OCI-LY7 (cell line): ENCODE results near the gene GMDS. TPM values are rescaled to one million over a fixed set of nuclear protein-coding genes. Genes with fewer than 3 reads are reported as not detected.

Source experiments
- BruUV-seq: library from RNA; stranded (reverse); fragments of 400-500 nt; replicated peaks from 2 replicates; lab custom pipeline; 2021; lab: Mats Ljungman, UMichigan
- CTCF ChIA-PET: fragments of 300-600 bp; sonication (Branson Sonifier 250); formaldehyde crosslinking; loops from one replicate; lab custom pipeline; 2022; ENCODE audit warnings: antibody characterized with exemption; ENCODE audit not compliant: unreplicated experiment; lab: Charles Lee
- POLR2A ChIA-PET: fragments of 300-600 bp; sonication (Branson Sonifier 250); formaldehyde crosslinking; loops from one replicate; lab custom pipeline; 2022; ENCODE audit warnings: antibody characterized with exemption; lab: Charles Lee
- DNase-seq: peaks from one replicate; pipeline ENCODE4 v3.0.0-alpha.2; 2015; ENCODE audit warnings: low spot score
- H2AFZ ChIP-seq: fragments of 200-600 bp; sonication (generic), shearing (Covaris generic); 2 replicates; pipeline ENCODE4 v1.6.1; 2014; ENCODE audit warnings: mild to moderate bottlenecking, antibody characterized with exemption, low read length, moderate library complexity
- H3K27ac ChIP-seq: fragments of 200-600 bp; sonication (generic); 2 replicates; pipeline ENCODE4 v1.5.1; 2014; ENCODE audit warnings: mixed run types, low read depth, mild to moderate bottlenecking, moderate library complexity, low read length, inconsistent platforms; ENCODE audit not compliant: poor library complexity, severe bottlenecking
- H3K36me3 ChIP-seq: fragments of 200-600 bp; sonication (generic); 2 replicates; pipeline ENCODE4 v1.6.1; 2014; ENCODE audit warnings: mild to moderate bottlenecking, antibody characterized with exemption, low read length, moderate library complexity, mixed read lengths; ENCODE audit not compliant: insufficient read depth
- H3K4me1 ChIP-seq: fragments of 200-600 bp; sonication (generic); 2 replicates; pipeline ENCODE4 v1.5.1; 2014; ENCODE audit warnings: mild to moderate bottlenecking, low read length; ENCODE audit not compliant: insufficient read depth, poor library complexity, severe bottlenecking
- H3K4me2 ChIP-seq: fragments of 200-600 bp; sonication (generic); 2 replicates; pipeline ENCODE4 v1.6.1; 2014; ENCODE audit warnings: mild to moderate bottlenecking, low read length
- H3K4me3 ChIP-seq: fragments of 200-600 bp; sonication (generic); 2 replicates; pipeline ENCODE4 v1.5.1; 2014; ENCODE audit warnings: mild to moderate bottlenecking, low read depth, low read length; ENCODE audit not compliant: poor library complexity, severe bottlenecking
- H3K79me2 ChIP-seq: fragments of 200-600 bp; sonication (generic); 2 replicates; pipeline ENCODE4 v1.6.1; 2016; ENCODE audit warnings: low read depth, mild to moderate bottlenecking, low read length, moderate library complexity, mixed read lengths; ENCODE audit not compliant: insufficient read depth
- H3K9me2 ChIP-seq: fragments of 200-600 bp; sonication (generic); 2 replicates; pipeline ENCODE4 v1.6.1; 2016; ENCODE audit warnings: mild to moderate bottlenecking, low read length, mixed read lengths; ENCODE audit not compliant: insufficient read depth
- H3K9me3 ChIP-seq: fragments of 200-600 bp; sonication (generic); 2 replicates; pipeline ENCODE4 v1.6.1; 2014; ENCODE audit warnings: mild to moderate bottlenecking, mixed run types, low read length, mixed read lengths
- H4K20me1 ChIP-seq: fragments of 200-600 bp; sonication (generic); 2 replicates; pipeline ENCODE4 v1.6.1; 2014; ENCODE audit warnings: mild to moderate bottlenecking, antibody characterized with exemption, low read length, moderate library complexity, mixed read lengths; ENCODE audit not compliant: insufficient read depth
- CTCF ChIP-seq: fragments of 200-600 bp; sonication (generic); conservative IDR thresholded peaks from 2 replicates; pipeline ENCODE4 v1.5.1; 2014; ENCODE audit warnings: mild to moderate bottlenecking, antibody characterized with exemption, low read length, moderate library complexity, mixed read lengths
- EZH2phosphoT487 ChIP-seq: fragments of 200-600 bp; sonication (generic); IDR thresholded peaks from 2 replicates; pipeline ENCODE4 v1.6.1; 2018; ENCODE audit warnings: low read depth, borderline replicate concordance, mild to moderate bottlenecking, mixed run types, antibody characterized with exemption, low read length, moderate library complexity, mixed read lengths
- intact Hi-C: fragments of 100-400 bp; cut with micrococcal nuclease; formaldehyde crosslinking; loops from one replicate; pipeline ENCODE4 v1.10.0; 2022; ENCODE audit not compliant: unreplicated experiment
- total RNA-seq, 2 experiments: library from RNA; depleted of rRNA in 1 of 2; stranded (reverse); fragments of >200 nt in 1 of 2; shearing (Covaris generic) in 1 of 2; gene quantifications; 2 replicates each; pipeline ENCODE4 v1.2.3, GENCODE V29; 2014 to 2022

GMDS gene
- total RNA-seq, 2 experiments from 2014 or later, result 9.9 to 26.8 TPM

- H3K36me3 ChIP-seq, result no peaks in the 10 kb centered on the region
- H2AFZ ChIP-seq, result no peak overlapping the region
- TF ChIP-seq EZH2phosphoT487 (no peak), CTCF (no peak)
- no peak for DNase-seq
- H3K4me1 ChIP-seq, result peaks cover 7% of the 10 kb centered on the region
- BruUV-seq, result no TSS peak
- H3K4me2 ChIP-seq, result no peak overlapping the region
- CTCF ChIA-PET, result no interaction called here
- H3K9me2 ChIP-seq, result no peaks in the 10 kb centered on the region
- POLR2A ChIA-PET, result no interaction called here
- no peaks in the 10 kb centered on the region for H3K9me3 ChIP-seq
- no peak overlapping the region for H3K4me3 ChIP-seq
- H3K79me2 ChIP-seq, result no peaks in the 10 kb centered on the region
- H4K20me1 ChIP-seq, result no peaks in the 10 kb centered on the region
- intact Hi-C loops, result no loop called here
- H3K27ac ChIP-seq, result no peak overlapping the region
These were observed 297.5 kb downstream of the GMDS start for GRCh38 chr6:1947922-1948321.

GRCh38 chr6:1946583-1946982 lies 298.8 kb downstream of the GMDS start:
- CTCF ChIA-PET, result no interaction called here

More at GRCh38 chr6:1946583-1946982, 298.8 kb downstream of the GMDS start:
- POLR2A ChIA-PET, result interaction anchor here (0.5 kb wide), 1 partner anchor 850 kb away, joined by 3 read pairs; no protein-coding TSS in a partner anchor
- H2AFZ ChIP-seq, result no peak overlapping the region
- H3K9me2 ChIP-seq, result no peaks in the 10 kb centered on the region
- intact Hi-C loops, result no loop called here
- no peaks in the 10 kb centered on the region for H4K20me1 ChIP-seq
- no peaks in the 10 kb centered on the region for H3K79me2 ChIP-seq
- H3K4me1 ChIP-seq, result peaks cover 14% of the 10 kb centered on the region
- no peak overlapping the region for H3K27ac ChIP-seq
- H3K4me2 ChIP-seq, result no peak overlapping the region
- no TSS peak for BruUV-seq
- no peaks in the 10 kb centered on the region for H3K9me3 ChIP-seq
- no peak for DNase-seq
- TF ChIP-seq EZH2phosphoT487 (no peak), CTCF (no peak)
- H3K4me3 ChIP-seq, result no peak overlapping the region
- no peaks in the 10 kb centered on the region for H3K36me3 ChIP-seq
